B cell (primary cell): Measurements from ENCODE around the gene NEDD4. TPM values are rescaled to one million over a fixed set of nuclear protein-coding genes. Genes with fewer than 3 reads are reported as not detected.

Experiments used
- ATAC-seq: fragments of 200-7000 bp; cut with Tn5 transposase; one replicate; pipeline ENCODE4 v1.10.0; 2021; ENCODE audit warnings: low read depth, mild to moderate bottlenecking, moderate number of reproducible peaks, moderate library complexity
- CTCF ChIA-PET: fragments of 350-600 bp; sonication (Branson Sonifier 250); formaldehyde crosslinking; loops from one replicate; lab custom pipeline; 2021; ENCODE audit warnings: antibody characterized with exemption, inconsistent platforms; lab: Charles Lee
- POLR2A ChIA-PET: fragments of 350-600 bp; sonication (Branson Sonifier 250); formaldehyde crosslinking; loops from one replicate; lab custom pipeline; 2021; ENCODE audit warnings: antibody characterized with exemption; lab: Charles Lee
- DNase-seq: peaks from one replicate; pipeline ENCODE4 v3.0.0; 2013
- H2AFZ ChIP-seq: 2 replicates; pipeline ENCODE4 v1.6.1; 2012; ENCODE audit warnings: mild to moderate bottlenecking, low read depth, low read length; ENCODE audit not compliant: insufficient read depth, poor library complexity, severe bottlenecking
- H3K27ac ChIP-seq, 2 donors: 1 replicate in 1 of 2; 2 replicates in 1 of 2; pipeline ENCODE4 v1.5.1; 2012 to 2013; ENCODE audit warnings: low read length in 2 of 2, mild to moderate bottlenecking in 2 of 2, moderate library complexity in 1 of 2
- H3K27me3 ChIP-seq, 4 experiments: fragments of 200-600 bp in 1 of 4; sonication (generic) in 1 of 4; replicated peaks in 1 of 4; 1 replicate in 2 of 4; 2 replicates in 2 of 4; pipeline versions ENCODE4 v1.6.1 to v1.7.0; 2013 to 2016; ENCODE audit warnings: low read length in 3 of 4, mild to moderate bottlenecking in 2 of 4, mixed read lengths in 1 of 4, moderate library complexity in 1 of 4; ENCODE audit not compliant: insufficient read depth in 4 of 4, control insufficient read depth in 3 of 4; ENCODE audit errors: control extremely low read depth in 1 of 4
- H3K36me3 ChIP-seq, 2 experiments: replicated peaks in 1 of 2; 1 replicate in 1 of 2; 2 replicates in 1 of 2; pipeline versions ENCODE4 v1.6.1 to v1.7.1; 2013; ENCODE audit warnings: low read length in 1 of 2; ENCODE audit not compliant: insufficient read depth in 2 of 2, control insufficient read depth in 1 of 2; ENCODE audit errors: control extremely low read depth in 1 of 2, extremely low read depth in 1 of 2
- H3K4me1 ChIP-seq, 2 donors: fragments of 200-600 bp in 1 of 2; sonication (generic) in 1 of 2; 1 replicate in 1 of 2; 2 replicates in 1 of 2; pipeline versions ENCODE4 v1.5.1 to v1.6.1; 2013 to 2017; ENCODE audit warnings: low read length in 2 of 2; ENCODE audit not compliant: control insufficient read depth in 2 of 2, insufficient read depth in 2 of 2
- H3K4me2 ChIP-seq: replicated peaks from 2 replicates; pipeline ENCODE3; 2012; ENCODE audit warnings: mild to moderate bottlenecking, low read depth, low read length; ENCODE audit not compliant: poor library complexity, severe bottlenecking
- H3K4me3 ChIP-seq, 5 experiments: fragments of 200-600 bp in 1 of 5; sonication (generic) in 1 of 5; 1 replicate in 3 of 5; 2 replicates in 2 of 5; pipeline versions ENCODE4 v1.5.1 to v1.7.0; 2011 to 2016; ENCODE audit warnings: low read length in 4 of 5, mild to moderate bottlenecking in 4 of 5, low read depth in 2 of 5, control low read depth in 1 of 5, moderate library complexity in 1 of 5; ENCODE audit not compliant: insufficient read depth in 1 of 5; ENCODE audit errors: control extremely low read depth in 1 of 5, extremely low read depth in 1 of 5
- H3K79me2 ChIP-seq: fragments of 200-600 bp; sonication (generic); one replicate; pipeline ENCODE4 v1.6.0; 2016; ENCODE audit warnings: low read length; ENCODE audit not compliant: control insufficient read depth, insufficient read depth
- H3K9ac ChIP-seq: fragments of 200-600 bp; sonication (generic); 2 replicates; pipeline ENCODE4 v1.6.1; 2017; ENCODE audit warnings: mild to moderate bottlenecking, low read length, moderate library complexity
- H3K9me3 ChIP-seq, 3 donors: one replicate each; pipeline versions ENCODE4 v1.6.1 to v1.7.1; 2013; ENCODE audit warnings: low read length in 2 of 3; ENCODE audit not compliant: control insufficient read depth in 2 of 3, insufficient read depth in 1 of 3; ENCODE audit errors: control extremely low read depth in 1 of 3
- H4K20me1 ChIP-seq: 2 replicates; pipeline ENCODE4 v1.6.0; 2012; ENCODE audit warnings: mild to moderate bottlenecking, low read length; ENCODE audit not compliant: insufficient read depth, control insufficient read depth, poor library complexity, severe bottlenecking
- H3K27ac Mint-ChIP-seq: one replicate; pipeline ENCODE4 v1.8.0; 2021; ENCODE audit warnings: mixed read lengths
- H3K27me3 Mint-ChIP-seq: one replicate; pipeline ENCODE4 v1.8.0; 2021; ENCODE audit warnings: mixed read lengths
- H3K4me1 Mint-ChIP-seq: one replicate; pipeline ENCODE4 v1.8.0; 2021; ENCODE audit warnings: mixed read lengths
- H3K4me3 Mint-ChIP-seq: one replicate; pipeline ENCODE4 v1.8.0; 2021; ENCODE audit warnings: mixed read lengths
- H3K9me3 Mint-ChIP-seq: one replicate; pipeline ENCODE4 v1.8.0; 2022; ENCODE audit warnings: mixed read lengths; ENCODE audit not compliant: insufficient read depth
- EZH2 ChIP-seq: IDR thresholded peaks from 2 replicates; pipeline ENCODE4 v1.6.1; 2012; ENCODE audit warnings: borderline replicate concordance, low read depth, mild to moderate bottlenecking, moderate library complexity, low read length; ENCODE audit not compliant: insufficient read depth, poor library complexity, severe bottlenecking
- WGBS: methylation state at CpG from one replicate; pipeline ENCODE4 v1.1.5; 2013; ENCODE audit warnings: missing lambda C conversion rate; ENCODE audit not compliant: insufficient coverage; 5-methylcytosine and 5-hydroxymethylcytosine counted together
- intact Hi-C: fragments of 100-400 bp; cut with micrococcal nuclease; formaldehyde crosslinking; loops from one replicate; pipeline ENCODE4 v1.10.0; 2022
- polyA plus RNA-seq: library from polyadenylated mRNA; depleted of rRNA; stranded (reverse); fragments of >200 nt; gene quantifications from 2 replicates; pipeline ENCODE4 v1.2.3, GENCODE V29; 2012
- total RNA-seq, 2 donors: library from RNA; stranded (reverse); fragments of 120-200 nt in 1 of 2; gene quantifications; 1 replicate in 1 of 2; 2 replicates in 1 of 2; pipeline versions ENCODE4 v1.2.3 to v1.2.4, GENCODE V29; 2013 to 2022
- TF ChIP-seq, protein P1 (sequence below): fragments of 200-600 bp; IDR thresholded peaks from one replicate; pipeline ENCODE4 v1.8.0; 2022; ENCODE audit warnings: antibody characterized with exemption, mild to moderate bottlenecking

The NEDD4 gene
- total and polyA plus RNA-seq, 2 donors (not counting 1 experiment from before 2014, with no cell fraction given): 0.03 to 2.3 TPM

DNA sequence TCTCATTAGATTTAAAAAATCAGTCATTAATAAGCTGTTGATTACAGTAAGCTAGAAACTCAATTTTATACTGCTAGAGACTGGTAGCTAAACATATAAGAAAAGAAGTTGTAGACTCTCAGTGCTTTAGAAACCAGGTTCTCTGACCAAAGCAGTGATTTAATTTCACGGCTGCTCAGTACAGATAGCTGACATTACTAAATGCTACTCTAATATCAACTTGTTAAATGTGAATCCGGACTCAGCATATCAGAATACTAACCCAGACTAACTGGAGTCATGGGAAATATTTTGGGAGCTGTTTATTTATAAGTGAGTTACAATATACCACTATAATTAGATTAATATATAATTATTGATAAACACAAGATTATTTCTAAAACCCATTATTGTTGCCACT is 80.4 kb downstream of the NEDD4 start:
- intact Hi-C loops: no loop called here
- Histone ChIP-seq H3K9me3 (no peaks in the 10 kb centered on the region), H3K79me2 (no peaks in the 10 kb centered on the region), H3K27ac (no peak overlapping the region), H3K27me3 (no peaks in the 10 kb centered on the region), H3K36me3 (no peaks in the 10 kb centered on the region), H4K20me1 (no peaks in the 10 kb centered on the region), H3K4me3 (no peak overlapping the region), H3K9ac (no peak overlapping the region), H3K4me2 (no peak overlapping the region), H3K4me1 (no peaks in the 10 kb centered on the region), H2AFZ (no peak overlapping the region)
- DNase-seq (no peak), ATAC-seq (no peak)
- no peaks in the 10 kb centered on the region for H3K4me1 Mint-ChIP-seq
- no peak for TF ChIP-seq EZH2
- TF ChIP-seq, protein P1, sequence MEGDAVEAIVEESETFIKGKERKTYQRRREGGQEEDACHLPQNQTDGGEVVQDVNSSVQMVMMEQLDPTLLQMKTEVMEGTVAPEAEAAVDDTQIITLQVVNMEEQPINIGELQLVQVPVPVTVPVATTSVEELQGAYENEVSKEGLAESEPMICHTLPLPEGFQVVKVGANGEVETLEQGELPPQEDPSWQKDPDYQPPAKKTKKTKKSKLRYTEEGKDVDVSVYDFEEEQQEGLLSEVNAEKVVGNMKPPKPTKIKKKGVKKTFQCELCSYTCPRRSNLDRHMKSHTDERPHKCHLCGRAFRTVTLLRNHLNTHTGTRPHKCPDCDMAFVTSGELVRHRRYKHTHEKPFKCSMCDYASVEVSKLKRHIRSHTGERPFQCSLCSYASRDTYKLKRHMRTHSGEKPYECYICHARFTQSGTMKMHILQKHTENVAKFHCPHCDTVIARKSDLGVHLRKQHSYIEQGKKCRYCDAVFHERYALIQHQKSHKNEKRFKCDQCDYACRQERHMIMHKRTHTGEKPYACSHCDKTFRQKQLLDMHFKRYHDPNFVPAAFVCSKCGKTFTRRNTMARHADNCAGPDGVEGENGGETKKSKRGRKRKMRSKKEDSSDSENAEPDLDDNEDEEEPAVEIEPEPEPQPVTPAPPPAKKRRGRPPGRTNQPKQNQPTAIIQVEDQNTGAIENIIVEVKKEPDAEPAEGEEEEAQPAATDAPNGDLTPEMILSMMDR: no peak
- CTCF ChIA-PET: interaction anchor here (0.8 kb wide), 1 partner anchor 13 kb away, joined by 3 read pairs; no protein-coding TSS in a partner anchor
- H3K27ac Mint-ChIP-seq: no peak overlapping the region
- no CpG with 5 or more reads among the region's 2 CpGs for WGBS
- H3K27me3 Mint-ChIP-seq: no peaks in the 10 kb centered on the region
- POLR2A ChIA-PET: no interaction called here
- no peak overlapping the region for H3K4me3 Mint-ChIP-seq
- no peaks in the 10 kb centered on the region for H3K9me3 Mint-ChIP-seq

DNA sequence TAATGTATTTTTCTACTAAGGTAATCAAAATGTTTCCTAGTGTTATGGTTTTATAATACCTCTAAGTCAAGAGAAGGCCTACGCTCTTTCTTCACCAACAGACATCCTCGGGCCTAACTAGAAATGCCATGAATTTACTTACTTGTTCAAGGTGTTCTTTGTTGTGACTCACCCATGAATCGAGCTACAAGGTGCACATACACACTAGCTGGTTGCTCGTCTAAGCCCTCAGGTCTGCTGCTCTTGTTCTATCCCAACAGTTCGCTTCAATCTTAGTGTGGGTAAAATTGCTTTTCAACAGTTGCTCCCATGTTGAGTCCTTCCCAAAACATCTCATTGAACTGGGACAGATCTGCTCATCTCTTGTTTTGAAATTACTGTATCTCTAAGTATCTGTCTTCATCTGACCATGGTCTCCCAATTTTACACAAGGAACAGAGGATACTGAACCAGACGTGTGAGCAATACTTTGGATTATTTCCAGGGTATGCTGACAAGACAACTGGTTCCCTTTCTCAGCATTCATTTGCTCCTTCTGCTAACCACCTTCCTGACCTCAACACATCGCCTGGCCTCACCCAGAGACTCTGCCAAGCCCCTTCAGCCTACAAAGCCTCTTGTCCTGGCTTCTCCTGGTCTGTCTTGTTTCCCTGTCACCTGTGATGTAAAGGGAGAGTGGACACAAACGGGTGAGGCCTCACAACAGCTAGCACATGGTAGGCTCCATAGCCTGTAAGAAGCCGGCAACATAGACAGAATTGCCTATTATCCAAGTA is 84.2 kb downstream of the NEDD4 start:
- no peaks in the 10 kb centered on the region for H3K9me3 Mint-ChIP-seq
- Histone ChIP-seq H3K4me3 (no peak overlapping the region), H3K27ac (no peak overlapping the region), H2AFZ (no peak overlapping the region), H3K4me2 (no peak overlapping the region), H3K4me1 (no peaks in the 10 kb centered on the region), H3K27me3 (no peaks in the 10 kb centered on the region), H4K20me1 (no peaks in the 10 kb centered on the region), H3K9ac (no peak overlapping the region), H3K79me2 (no peaks in the 10 kb centered on the region), H3K36me3 (no peaks in the 10 kb centered on the region), H3K9me3 (no peaks in the 10 kb centered on the region)
- DNase-seq: no peak
- 89% methylated on average over 3 of the region's 9 CpGs for WGBS
- ChIA-PET CTCF (no interaction called here), POLR2A (no interaction called here)
- intact Hi-C loops: no loop called here
- no peaks in the 10 kb centered on the region for H3K27me3 Mint-ChIP-seq
- no peak for ATAC-seq
- no peak overlapping the region for H3K27ac Mint-ChIP-seq
- TF ChIP-seq EZH2: no peak
- TF ChIP-seq, protein P1: no peak
- no peaks in the 10 kb centered on the region for H3K4me1 Mint-ChIP-seq
- H3K4me3 Mint-ChIP-seq: no peak overlapping the region
